Peyer's patch (tissue), 4 donors: ENCODE results near the gene SS18L1. TPM values are rescaled to one million over a fixed set of nuclear protein-coding genes. Genes with fewer than 3 reads are reported as not detected.

Experiments used
- DNase-seq, 3 donors: peaks; one replicate each; pipeline ENCODE4 v3.0.0-alpha.2; 2017 to 2019
- H3K27ac ChIP-seq, 4 donors: fragments of 200-600 bp; sonication (generic); one replicate each; pipeline ENCODE4 v1.5.1; 2016 to 2019
- H3K27me3 ChIP-seq, 2 donors: fragments of 200-600 bp; sonication (generic); one replicate each; pipeline ENCODE4 v1.5.1; 2019
- H3K36me3 ChIP-seq, 3 donors: fragments of 200-600 bp; sonication (generic); one replicate each; pipeline ENCODE4 v1.5.1; 2016 to 2019
- H3K4me1 ChIP-seq, 4 donors: fragments of 200-600 bp; sonication (generic); one replicate each; pipeline ENCODE4 v1.5.1; 2016 to 2019
- H3K4me3 ChIP-seq, 4 donors: fragments of 200-600 bp; sonication (generic); 1 replicate in 3 of 4; 2 replicates in 1 of 4; pipeline ENCODE4 v1.5.1; 2016 to 2019; ENCODE audit warnings: mild to moderate bottlenecking in 1 of 4
- H3K9me3 ChIP-seq, 4 donors: fragments of 200-600 bp; sonication (generic); one replicate each; pipeline ENCODE4 v1.5.1; 2016 to 2019; ENCODE audit warnings: mild to moderate bottlenecking in 1 of 4
- CTCF ChIP-seq, 6 experiments: fragments of 450-650 bp in 4 of 6; fragments of 200-600 bp in 2 of 6; sonication (generic) in 1 of 6; IDR thresholded peaks; one replicate each; pipeline ENCODE4 v1.5.1; 2017 to 2019; ENCODE audit warnings: antibody characterized with exemption in 6 of 6, mild to moderate bottlenecking in 3 of 6, moderate library complexity in 1 of 6
- POLR2A ChIP-seq, 2 donors: fragments of 450-650 bp; IDR thresholded peaks; one replicate each; pipeline ENCODE4 v1.5.1; 2017; ENCODE audit warnings: antibody characterized with exemption in 2 of 2, mild to moderate bottlenecking in 2 of 2, moderate library complexity in 2 of 2
- total RNA-seq, 4 donors: library from RNA; depleted of rRNA; stranded (reverse); fragments of >200 nt; gene quantifications; one replicate each; pipeline ENCODE4 v1.1.0, GENCODE V29; 2016

SS18L1 gene
- total RNA-seq, 4 donors from 2014 or later = 14.9 to 27.2 (median 24.5) TPM

- Histone ChIP-seq H3K4me3 (peak within 1 kb of the TSS in 3 of 4 donors; percentile 43 to 51 (median 44)), H3K27me3 (peaks cover 2 to 30% of the 10 kb centered on the region in 2 donors), H3K36me3 (no peaks in the 10 kb centered on the region), H3K27ac (no peak within 1 kb of the TSS), H3K4me1 (peaks cover 0 to 14% (median 5%) of the 10 kb centered on the region in 4 donors), H3K9me3 (no peaks in the 10 kb centered on the region)
- TF ChIP-seq CTCF (IDR thresholded peaks at IDR 0.05) = no peak
- TF ChIP-seq POLR2A (IDR thresholded peaks at IDR 0.05) = no peak
- peak in 1 of 3 donors; percentile 71 for DNase-seq
Measured at GRCh38 chr20:62219992-62220665, 76.6 kb downstream of the SS18L1 start, which contains the start of gene HRH3. Gene HRH3 (minus strand): TSS chr20:62220278. CDS start chr20:62219970, 308 bp downstream.

- no peak overlapping the region for H3K27ac ChIP-seq
- H3K9me3 ChIP-seq = no peaks in the 10 kb centered on the region
- H3K4me1 ChIP-seq = peaks cover 0 to 14% (median 5%) of the 10 kb centered on the region in 4 donors
- H3K4me3 ChIP-seq = peak overlapping the region in 1 of 4 donors; percentile 21
- no peaks in the 10 kb centered on the region for H3K36me3 ChIP-seq
- no peak for DNase-seq
- H3K27me3 ChIP-seq = peaks cover 2 to 29% of the 10 kb centered on the region in 2 donors
- TF ChIP-seq POLR2A (IDR thresholded peaks at IDR 0.05) (no peak), CTCF (IDR thresholded peaks at IDR 0.05) (no peak)
Measured at GRCh38 chr20:62220666-62221568, 77.3 kb downstream of the SS18L1 start.

- peaks cover 2 to 29% of the 10 kb centered on the region in 2 donors for H3K27me3 ChIP-seq
- peaks cover 0 to 14% (median 5%) of the 10 kb centered on the region in 4 donors for H3K4me1 ChIP-seq
- no peak overlapping the region for H3K27ac ChIP-seq
- H3K9me3 ChIP-seq = no peaks in the 10 kb centered on the region
- H3K36me3 ChIP-seq = no peaks in the 10 kb centered on the region
- no peak for DNase-seq
- no peak overlapping the region for H3K4me3 ChIP-seq
- TF ChIP-seq CTCF (IDR thresholded peaks at IDR 0.05) (no peak), POLR2A (IDR thresholded peaks at IDR 0.05) (no peak)
Measured at GRCh38 chr20:62222266-62222850, 78.8 kb downstream of the SS18L1 start.

- TF ChIP-seq CTCF (IDR thresholded peaks at IDR 0.05) (no peak), POLR2A (IDR thresholded peaks at IDR 0.05) (no peak)
- no peak overlapping the region for H3K4me3 ChIP-seq
- no peaks in the 10 kb centered on the region for H3K36me3 ChIP-seq
- H3K27ac ChIP-seq = no peak overlapping the region
- H3K9me3 ChIP-seq = no peaks in the 10 kb centered on the region
- peaks cover 2 to 29% of the 10 kb centered on the region in 2 donors for H3K27me3 ChIP-seq
- H3K4me1 ChIP-seq = peaks cover 0 to 14% (median 5%) of the 10 kb centered on the region in 4 donors
- no peak for DNase-seq
Measured at GRCh38 chr20:62222972-62223371, 79.4 kb downstream of the SS18L1 start.

GRCh38 chr20:62223571-62223970 lies 80.0 kb downstream of the SS18L1 start:
- Histone ChIP-seq H3K4me1 (peaks cover 0 to 14% (median 5%) of the 10 kb centered on the region in 4 donors), H3K36me3 (no peaks in the 10 kb centered on the region), H3K9me3 (no peaks in the 10 kb centered on the region), H3K27me3 (peaks cover 2 to 29% of the 10 kb centered on the region in 2 donors), H3K27ac (no peak overlapping the region), H3K4me3 (no peak overlapping the region)
- TF ChIP-seq POLR2A (IDR thresholded peaks at IDR 0.05) (no peak), CTCF (IDR thresholded peaks at IDR 0.05) (no peak)
- no peak for DNase-seq
